Stimulated activated CD4-positive, alpha-beta T cell treated with anti-CD3 and anti-CD28 coated beads, Interleukin-12 subunit alpha, Interleukin-12 subunit beta, amount 100 ng/mL, for 24 hours (primary cell): ENCODE measurements around the gene CSRP3.
"Not testable (repeated sequence)": the region's sequence is repeated elsewhere in the genome, so short reads cannot be mapped to it uniquely, and the experiment has no call there.

Source experiments
- DNase-seq, 2 experiments: peaks; one replicate each; pipeline ENCODE4 v3.0.0-alpha.2; 2020; ENCODE audit warnings: low read depth in 2 of 2

The CSRP3 gene

DNA sequence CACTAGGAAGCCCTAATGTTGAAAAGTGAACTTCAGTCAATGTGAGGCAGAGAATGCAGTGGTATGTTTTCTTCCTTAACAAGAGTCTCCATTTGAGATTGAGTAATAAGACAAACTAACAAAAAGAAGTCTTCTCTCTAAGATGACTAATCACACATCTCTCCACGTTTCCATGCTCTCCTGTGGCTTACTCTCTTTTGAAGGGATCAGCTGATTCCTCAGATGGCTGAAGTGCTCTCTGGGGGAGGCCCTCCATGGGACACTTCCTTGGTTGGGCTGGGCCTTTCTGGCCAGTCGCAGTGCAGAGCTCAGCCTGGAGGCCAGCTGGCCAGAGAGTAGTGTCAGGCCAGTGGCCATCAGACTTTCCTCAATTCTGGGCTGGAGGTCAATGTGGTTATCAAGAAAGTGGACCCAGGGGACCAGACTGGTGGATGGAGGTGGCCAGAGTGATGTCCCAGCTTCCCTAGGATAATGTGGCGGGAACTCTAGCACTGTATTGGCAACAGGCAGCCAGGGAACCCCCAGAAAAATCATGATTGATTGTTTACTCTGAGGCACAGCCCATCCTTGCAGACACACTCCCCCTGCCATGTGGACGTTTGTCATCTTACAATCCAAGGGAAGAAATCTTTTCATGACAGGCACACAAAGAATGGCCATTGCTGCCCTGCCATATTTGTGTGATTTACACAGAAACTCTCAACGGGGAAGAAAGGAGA, 14.5 kb downstream of the CSRP3 start:
- DNase-seq: no peak

- no peak for DNase-seq
These were observed 16.2 kb downstream of the CSRP3 start for GRCh38 chr11:19185516-19186052.

- DNase-seq: no peak
These were observed 16.7 kb downstream of the CSRP3 start for GRCh38 chr11:19185036-19185435.

DNA sequence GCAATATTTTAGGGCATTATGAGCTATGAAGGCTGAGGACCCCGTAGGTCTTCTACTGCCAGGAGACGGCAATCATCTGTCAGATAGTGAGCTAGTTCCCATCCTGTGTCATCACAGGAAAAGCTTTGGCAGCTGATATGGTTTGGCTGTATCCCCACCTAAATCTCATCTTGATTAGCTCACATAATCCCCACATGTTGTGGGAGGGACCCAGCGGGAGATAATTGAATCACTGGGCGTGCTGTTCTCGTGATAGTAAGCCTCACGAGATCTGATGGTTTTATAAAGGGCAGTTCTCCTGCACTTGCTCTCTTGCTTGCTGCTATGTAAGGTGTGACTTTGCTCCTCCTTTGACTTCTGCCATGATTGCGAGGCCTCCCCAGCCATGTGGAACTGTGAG, 18.1 kb downstream of the CSRP3 start:
- no peak for DNase-seq

DNA sequence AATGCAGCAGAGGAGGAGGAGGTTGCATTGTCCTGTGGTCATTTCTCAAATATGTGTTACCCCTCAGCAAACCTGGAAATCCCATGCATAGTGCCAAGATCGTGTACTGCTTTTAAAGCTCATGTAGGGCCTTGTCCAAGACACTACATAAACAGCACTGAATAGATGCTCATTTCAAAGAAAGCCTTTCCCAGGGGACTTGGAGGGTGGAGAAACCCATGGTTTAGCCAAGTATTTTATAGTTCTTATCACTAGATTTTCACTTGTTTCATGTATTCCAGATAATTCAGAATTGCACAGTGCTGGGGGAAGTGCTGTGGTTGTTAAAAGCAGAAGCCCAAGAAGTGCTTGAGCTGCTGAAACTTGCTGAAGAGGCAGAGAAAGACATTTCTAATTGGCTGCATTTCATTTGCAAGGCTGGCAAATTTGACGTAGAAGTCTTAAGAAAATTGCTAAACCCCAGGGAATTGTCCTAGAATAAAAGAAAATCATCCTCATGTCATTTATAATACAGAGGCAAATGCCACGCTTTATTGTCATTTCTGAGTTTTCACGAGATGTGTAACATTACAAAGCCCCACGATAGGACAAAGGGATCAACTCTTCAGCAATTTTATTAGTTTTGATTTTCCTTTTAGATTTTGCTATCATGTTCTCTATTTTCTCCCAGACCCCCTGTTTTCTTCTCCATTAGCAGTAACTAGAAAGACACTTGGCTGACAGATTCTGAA, 20.1 kb downstream of the CSRP3 start:
- DNase-seq: no peak

DNA sequence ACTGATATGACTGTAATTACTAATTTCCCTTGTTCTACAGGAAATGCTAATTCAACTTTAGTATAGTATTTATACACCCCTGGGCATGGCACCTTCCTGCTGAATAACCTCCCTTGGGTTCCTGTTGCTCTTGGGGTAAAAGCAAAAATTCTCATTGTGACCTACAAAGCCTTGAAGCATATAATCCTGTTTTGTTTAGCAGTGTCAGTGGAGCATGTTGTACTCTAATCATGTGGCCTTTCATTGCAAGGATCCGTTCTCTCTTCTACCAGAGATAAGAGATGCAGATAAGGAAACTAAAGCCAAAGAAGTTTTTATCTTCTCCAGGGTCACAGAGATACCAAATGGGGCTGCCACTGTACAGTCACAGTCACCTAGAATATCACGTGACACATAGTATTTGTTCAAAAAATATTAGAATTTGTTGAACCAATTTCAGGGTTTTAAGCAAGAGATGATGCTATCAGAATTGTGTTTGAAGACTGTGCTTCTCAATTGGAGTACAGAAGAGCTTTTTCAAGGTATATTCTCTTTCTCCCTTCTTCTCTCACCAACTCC, 25.1 kb downstream of the CSRP3 start:
- no peak for DNase-seq

DNA sequence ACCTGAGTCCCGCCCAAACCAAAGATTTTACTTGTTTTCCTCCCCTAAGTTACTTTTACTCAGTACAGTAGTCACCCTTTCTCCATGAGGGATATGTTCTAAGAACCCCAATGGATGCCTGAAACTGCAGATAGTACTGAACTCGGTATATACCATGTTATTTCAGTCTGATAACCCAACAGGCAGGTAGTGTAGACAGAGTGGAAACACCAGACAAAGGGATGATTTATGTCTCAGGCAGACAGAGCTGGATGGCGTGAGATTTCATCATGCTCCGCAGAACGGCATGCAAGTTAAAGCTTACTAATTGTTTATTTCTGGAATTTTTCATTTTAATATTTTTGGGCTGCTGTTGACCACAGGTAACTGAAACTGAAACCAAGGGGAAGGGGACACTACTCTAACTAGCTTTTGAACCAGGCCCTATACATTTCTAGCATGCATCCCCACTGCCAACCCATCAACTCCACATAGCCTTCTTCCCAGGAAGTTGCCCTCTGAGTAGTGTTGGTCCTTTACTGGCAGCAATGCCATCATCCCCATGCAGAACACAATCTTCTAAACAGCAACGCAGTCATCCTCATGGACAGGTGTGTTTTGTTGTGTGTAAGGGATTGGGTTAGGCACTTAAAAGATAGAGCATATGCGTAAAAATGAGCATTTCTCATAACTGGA, 27.7 kb downstream of the CSRP3 start:
- no peak for DNase-seq

DNA sequence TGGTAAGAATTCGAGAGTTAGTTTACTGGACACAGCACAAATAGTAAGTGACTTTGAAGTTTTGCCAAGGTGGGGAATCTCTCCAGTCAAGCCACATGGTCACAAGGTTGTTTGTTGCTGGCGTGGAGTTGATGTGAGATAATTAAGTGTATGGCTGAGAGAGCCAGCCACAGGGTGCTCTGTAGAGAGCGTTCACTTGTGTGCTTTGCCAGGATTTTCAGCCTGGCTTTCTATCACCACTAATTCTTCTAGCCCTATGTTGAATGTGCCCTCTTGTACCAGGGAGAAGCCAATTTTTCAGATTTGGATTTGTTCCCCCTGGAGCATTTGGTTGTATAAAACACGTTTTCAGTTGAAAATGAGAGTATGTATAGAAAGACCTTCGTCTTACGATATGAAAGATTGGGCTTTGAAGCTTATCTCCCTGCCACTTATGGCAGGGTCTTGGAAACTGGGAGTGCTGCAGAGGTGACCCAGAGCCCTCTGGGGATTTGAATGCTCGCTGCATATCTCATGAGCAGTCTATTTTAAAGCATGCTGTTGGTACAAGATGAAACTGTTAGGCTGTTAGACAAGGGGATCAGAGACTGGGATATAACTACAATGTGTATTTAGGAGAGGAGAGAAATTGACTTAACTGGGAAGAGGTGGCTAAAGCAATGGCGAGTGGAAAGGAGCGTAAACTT, 28.6 kb downstream of the CSRP3 start:
- no peak for DNase-seq

DNA sequence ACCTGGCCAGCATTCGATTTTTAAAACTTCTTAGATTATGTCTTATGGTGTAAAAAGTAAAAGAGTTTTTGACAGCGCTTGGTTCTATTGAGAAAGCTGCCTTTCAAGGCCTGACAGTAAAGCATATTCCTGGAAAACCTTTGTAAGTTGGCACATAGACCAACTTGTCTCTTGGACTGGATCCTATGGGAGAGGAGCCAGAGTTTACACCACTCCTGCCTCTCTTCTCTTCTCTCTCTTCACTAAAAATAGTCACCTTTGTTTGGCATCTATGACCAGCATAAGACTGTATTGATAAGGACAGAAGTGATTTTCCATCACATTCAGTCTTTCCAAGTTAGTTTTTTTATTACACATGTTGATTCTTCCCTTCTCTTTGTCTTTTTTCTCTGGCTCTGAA, 33.7 kb downstream of the CSRP3 start:
- no peak for DNase-seq

DNA sequence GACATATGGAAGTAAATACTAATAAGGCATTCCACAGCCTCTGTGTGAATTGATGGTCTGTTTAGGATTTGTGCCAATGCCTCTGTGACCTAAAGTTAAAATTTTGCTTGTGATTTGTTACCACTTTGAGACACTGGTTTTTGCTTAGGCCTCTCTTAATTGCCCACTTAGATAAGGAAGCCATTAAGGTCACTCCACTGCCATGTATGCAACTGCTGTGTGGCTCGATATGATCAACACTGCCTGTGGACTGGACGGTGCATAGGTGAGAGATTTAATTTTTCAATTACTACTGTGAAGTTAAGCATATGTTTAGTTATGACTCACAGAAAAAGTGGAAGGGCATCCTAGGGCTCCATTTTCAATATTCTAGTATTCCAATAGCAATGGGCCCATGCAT, 36.9 kb downstream of the CSRP3 start:
- no peak for DNase-seq

- DNase-seq: no peak
These were observed 37.4 kb downstream of the CSRP3 start for GRCh38 chr11:19164230-19164855.

GRCh38 chr11:19163617-19164016, 38.2 kb downstream of the CSRP3 start:
- no peak for DNase-seq

GRCh38 chr11:19162951-19163505, 38.8 kb downstream of the CSRP3 start:
- DNase-seq: no peak

GRCh38 chr11:19161651-19162050, 40.1 kb downstream of the CSRP3 start:
- DNase-seq: no peak

GRCh38 chr11:19160847-19161246, 40.9 kb downstream of the CSRP3 start:
- DNase-seq: no peak

- DNase-seq: no peak
These were observed 44.9 kb downstream of the CSRP3 start for GRCh38 chr11:19156892-19157291.

- no peak for DNase-seq
These were observed 56.5 kb downstream of the CSRP3 start for GRCh38 chr11:19145319-19145718.

GRCh38 chr11:19136884-19137283, 64.9 kb downstream of the CSRP3 start:
- not testable (repeated sequence) for DNase-seq

DNA sequence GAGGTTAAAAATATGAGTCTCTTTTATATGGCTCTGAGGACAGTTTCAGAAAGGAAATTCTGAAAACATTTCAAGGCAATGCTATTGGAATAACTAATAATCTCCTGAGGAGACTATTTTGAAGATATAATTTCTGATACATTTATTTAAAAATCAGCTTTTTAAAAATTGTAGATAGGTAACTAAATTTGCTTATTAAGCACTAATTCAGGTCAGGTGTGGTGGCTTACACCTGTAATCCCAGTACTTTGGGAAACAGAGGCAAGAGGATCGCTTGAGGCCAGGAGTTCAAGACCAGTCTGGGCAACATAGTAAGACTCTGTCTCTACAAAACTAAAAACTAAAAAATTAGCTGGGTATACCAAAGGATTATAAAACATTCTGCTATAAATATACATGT, 67.8 kb downstream of the CSRP3 start:
- DNase-seq: no peak
